C4-2B (cell line): Measurements from ENCODE around the gene TRAF5.

Experiments
- CTCF ChIP-seq: fragments of 450-650 bp; conservative IDR thresholded peaks from 2 replicates; pipeline ENCODE4 v1.5.1; 2017; ENCODE audit warnings: mild to moderate bottlenecking
- ZFX ChIP-seq: fragments of 450-650 bp; IDR thresholded peaks from 2 replicates; pipeline ENCODE4 v1.6.1; 2017

DNA sequence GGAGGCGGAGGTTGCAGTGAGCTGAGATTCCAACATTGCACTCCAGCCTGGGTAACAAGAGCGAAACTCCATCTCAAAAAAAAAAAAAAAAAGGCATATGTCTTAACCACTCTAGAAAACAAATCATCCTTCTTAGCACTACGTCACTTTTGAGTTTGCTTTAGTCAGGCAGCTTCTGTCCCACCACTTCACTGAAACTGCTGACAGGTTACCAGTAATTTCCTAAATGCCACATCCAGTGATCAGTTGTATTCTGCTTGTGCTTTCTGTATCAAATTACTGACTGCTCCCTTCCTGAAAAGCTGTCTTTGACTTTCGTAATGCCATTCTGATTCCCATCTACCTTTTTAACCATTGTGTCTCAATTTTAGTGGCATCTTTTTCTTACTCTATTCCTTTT lies 45.7 kb upstream of the TRAF5 start:
- TF ChIP-seq CTCF (no peak), ZFX (no peak)
